Tongue (tissue), 1 donor: Measurements from ENCODE around the gene FAM110C. TPM values are rescaled to one million over a fixed set of nuclear protein-coding genes. Genes with fewer than 3 reads are reported as not detected.

ENCODE experiments used
- total RNA-seq: library from RNA; depleted of rRNA; stranded (reverse); fragments of >200 nt; gene quantifications from one replicate; pipeline ENCODE4 v1.2.3, GENCODE V29; 2014

Gene FAM110C
- total RNA-seq, 1 donor from 2014 or later = 3.7 TPM

Other genes with a start within 250 kb of the FAM110C start
- 71.0 TPM for gene SH3YL1, start 217.5 kb upstream of the FAM110C start, total RNA-seq
- gene ACP1, start 218.4 kb upstream of the FAM110C start, total RNA-seq = 115 TPM
- 2.3 TPM for gene ALKAL2, start 241.6 kb upstream of the FAM110C start, total RNA-seq